ENCODE data around the gene PLD5.
A peak's percentile ranks its signal among the peaks of the same experiment; 100 is the strongest.
"Not testable (repeated sequence)": the region's sequence is repeated elsewhere in the genome, so short reads cannot be mapped to it uniquely, and the experiment has no call there.

The PLD5 gene

GRCh38 chr1:242416657-242417056, 107.8 kb downstream of the PLD5 start:
- DNase-seq, result no peak

GRCh38 chr1:242412921-242413320, 111.6 kb downstream of the PLD5 start:
- no peak for DNase-seq

DNA sequence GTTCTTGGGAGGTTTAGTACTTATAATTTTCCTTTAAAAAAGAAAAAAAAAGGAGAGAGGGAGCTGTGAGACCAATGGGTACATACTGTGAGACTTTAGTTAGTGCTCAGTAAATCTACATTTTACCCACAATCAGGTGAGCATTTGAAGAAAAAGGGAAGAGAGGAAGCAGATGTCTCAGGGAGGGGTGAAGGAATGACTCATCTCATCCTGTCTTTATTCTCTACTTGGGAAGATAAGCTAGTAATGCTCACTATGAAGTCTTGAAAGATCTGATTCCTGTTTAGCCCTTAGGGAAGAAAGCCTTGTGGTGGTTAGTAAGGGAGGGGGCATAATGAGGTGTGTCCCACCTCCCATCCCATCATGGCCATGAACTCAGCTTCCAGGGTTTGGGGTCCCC, 112.6 kb downstream of the PLD5 start:
- no peak for DNase-seq

DNA sequence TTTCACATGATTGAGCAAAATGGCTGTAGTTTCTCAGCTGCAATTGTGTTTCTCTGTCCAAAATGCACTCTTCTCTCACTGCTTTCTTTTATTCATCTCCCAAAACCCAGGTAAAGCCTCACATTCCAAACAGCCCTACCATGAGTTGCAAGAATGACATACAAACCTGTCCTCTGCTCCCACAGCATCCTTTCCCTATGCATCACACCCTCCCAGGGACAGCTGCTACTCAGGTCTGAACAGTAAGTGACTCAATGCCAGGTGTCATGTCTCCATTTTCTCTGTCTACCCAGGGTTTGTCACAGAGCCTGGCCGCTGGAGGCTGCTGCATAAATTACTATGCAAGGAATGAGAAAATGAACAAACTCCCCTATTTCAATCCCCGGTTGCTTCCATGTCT, 118.5 kb downstream of the PLD5 start:
- no peak for DNase-seq

GRCh38 chr1:242404296-242404695, 120.2 kb downstream of the PLD5 start:
- no peak for DNase-seq

DNA sequence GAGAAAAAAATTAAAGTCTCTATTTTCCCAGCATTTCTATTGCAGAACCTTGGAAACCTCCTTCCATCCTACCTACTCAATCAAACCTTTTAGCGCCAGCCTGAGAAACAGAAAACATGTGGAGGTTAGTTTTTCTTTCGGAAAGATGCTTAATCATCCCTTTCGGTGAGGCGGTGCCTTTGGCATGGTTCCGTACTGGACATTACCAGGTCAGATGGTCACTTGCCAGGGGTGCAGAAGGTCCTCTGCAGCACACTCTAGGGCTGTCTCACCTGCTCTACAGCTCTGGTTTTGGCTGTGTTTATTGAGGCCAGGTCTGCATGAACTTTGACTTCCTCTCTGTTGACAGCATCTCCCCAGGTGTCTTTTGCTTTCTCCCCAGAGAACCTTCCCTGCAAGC, 121.5 kb downstream of the PLD5 start:
- DNase-seq, result peak in 1 of 2 experiments; percentile 23

DNA sequence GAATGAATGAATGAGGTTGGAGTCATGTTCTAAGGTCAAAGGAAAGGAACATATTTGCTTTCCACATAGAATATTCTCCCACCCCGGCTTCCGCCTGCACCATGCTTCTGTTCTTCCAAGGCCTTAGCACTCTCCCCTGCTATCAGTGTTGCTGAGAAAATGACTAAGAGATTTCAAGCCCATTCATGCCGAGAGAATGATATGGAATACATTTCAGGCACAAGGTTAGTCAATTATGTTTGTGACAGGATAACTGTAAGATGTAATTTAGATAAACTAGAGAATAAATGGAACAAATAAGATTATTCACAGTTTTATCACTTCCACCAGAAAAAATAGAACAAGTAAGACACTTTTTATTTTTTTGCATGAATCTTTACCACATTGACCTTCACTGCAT, 122.6 kb downstream of the PLD5 start:
- no peak for DNase-seq

DNA sequence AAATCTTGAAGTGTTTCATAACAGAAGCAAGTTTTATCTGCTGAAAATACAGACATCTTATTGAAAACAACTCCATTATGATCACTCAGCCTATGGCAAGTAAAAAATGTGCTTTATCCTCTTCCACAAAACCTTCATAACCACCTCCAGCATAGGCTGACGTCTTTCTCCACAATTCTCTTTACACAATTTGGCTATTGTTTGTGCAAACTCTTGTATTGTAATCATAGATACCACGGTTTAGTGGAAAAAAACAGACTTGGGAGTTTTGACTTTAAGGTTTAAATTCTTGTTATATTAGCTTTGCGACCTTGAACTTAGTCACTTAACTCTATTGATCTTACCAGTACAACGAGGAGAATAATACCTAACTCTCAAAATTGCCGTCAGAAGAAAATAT, 126.1 kb downstream of the PLD5 start:
- DNase-seq, result no peak

DNA sequence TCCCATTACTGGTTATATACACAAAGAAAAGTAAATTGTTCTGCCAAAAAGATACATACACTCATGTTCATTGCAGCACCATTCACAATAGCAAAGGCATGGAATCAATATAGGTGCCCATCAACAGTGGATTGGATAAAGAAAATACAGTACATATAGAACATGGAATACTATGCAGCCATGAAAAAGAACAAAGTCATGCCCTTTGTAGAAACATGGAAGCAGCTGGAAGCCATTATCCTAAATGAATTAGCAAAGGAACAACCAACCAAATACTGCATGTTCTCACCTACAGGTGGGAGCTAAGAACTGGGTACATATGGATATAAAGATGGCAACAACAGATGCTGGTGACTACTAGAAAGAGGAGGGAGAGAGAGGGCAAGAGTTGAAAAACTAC, 132.6 kb downstream of the PLD5 start:
- DNase-seq, result no peak

- DNase-seq, result not testable (repeated sequence)
Observed at GRCh38 chr1:242376121-242376520, 148.4 kb downstream of the PLD5 start.

DNA sequence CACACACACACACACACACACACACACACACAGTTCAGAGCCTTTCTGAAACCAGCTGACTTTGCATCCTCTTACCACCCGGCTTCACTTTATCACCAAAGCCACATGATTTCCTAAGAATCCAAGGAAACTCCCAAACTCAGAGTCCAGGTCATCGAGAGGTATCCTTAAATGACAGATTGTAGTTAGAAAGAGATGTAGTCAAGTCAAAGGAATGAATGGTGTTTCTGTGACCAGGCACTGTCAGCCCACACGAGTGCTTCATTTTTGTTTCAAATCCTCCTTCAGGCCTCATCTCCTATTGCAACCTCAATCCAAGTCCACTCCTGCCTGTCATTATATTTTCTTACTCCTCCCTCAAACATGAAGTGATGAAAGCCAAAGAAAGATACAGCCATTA, 174.1 kb downstream of the PLD5 start:
- DNase-seq, result not testable (repeated sequence)

- no peak for DNase-seq
Observed at GRCh38 chr1:242349636-242350035, 174.9 kb downstream of the PLD5 start.

- not testable (repeated sequence) for DNase-seq
Observed at GRCh38 chr1:242330865-242331264, 193.6 kb downstream of the PLD5 start.

DNA sequence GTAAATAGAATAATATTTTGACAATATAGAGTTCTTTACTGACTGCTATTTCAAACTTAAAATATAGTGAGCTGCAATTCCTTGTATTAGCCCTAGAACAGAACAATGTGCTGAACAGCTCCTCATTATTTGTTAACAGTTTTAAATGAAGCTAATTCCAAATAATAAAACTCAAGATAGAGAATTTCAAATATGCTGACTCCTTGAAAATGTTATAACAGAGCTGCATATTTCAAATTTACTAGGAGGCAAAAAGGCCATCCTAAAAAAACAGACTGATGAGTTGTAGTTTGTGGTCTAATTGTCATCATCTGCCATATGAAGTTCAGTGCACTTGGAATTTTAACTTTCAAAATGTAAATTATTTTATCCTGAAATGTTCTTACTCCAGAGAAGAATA, 197.1 kb downstream of the PLD5 start:
- DNase-seq, result not testable (repeated sequence)

- not testable (repeated sequence) for DNase-seq
Observed at GRCh38 chr1:242321981-242322380, 202.5 kb downstream of the PLD5 start.

- DNase-seq, result no peak
Observed at GRCh38 chr1:242318140-242318539, 206.4 kb downstream of the PLD5 start.

GRCh38 chr1:242314865-242315264, 209.6 kb downstream of the PLD5 start:
- DNase-seq, result not testable (repeated sequence)

- not testable (repeated sequence) for DNase-seq
Observed at GRCh38 chr1:242314085-242314649, 210.3 kb downstream of the PLD5 start.

DNA sequence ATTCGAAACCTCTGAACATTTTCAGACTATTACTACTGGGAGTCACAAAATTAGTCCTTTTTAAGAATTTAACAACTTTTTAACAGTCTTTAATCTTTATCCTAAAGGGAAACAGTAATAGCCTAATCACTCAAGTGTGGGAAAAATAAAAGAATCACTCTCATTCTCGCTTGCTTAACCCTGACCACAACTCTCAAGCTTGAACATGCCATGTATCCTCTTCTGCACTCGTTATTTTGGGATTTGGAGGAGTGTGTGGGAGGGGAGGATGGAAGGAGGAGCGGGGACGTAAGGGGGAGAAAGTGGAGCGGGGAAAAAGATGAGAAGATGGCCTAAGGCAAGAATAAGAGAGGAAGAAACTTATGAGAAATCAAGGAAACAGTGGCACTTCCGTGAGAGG, 215.8 kb downstream of the PLD5 start:
- DNase-seq, result not testable (repeated sequence)

DNA sequence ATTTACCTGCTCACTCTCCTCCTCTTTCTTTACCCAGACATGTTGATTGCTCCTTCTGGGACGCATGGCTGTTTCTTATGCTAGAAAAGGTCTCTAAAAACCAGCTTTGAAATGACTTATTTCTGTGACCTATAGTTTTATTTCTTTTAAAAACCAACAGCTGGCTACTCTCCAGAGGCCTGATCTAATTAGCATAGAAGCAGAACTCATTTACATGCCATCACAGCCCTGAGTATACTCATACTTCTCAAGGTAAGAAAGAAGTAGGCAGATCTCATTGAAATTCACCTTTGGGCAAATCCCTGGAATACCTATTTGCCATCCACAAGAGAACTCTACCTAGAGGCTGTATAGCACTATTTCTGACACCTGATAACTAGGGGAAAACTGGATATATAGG, 230.7 kb downstream of the PLD5 start:
- DNase-seq, result not testable (repeated sequence)

- DNase-seq, result not testable (repeated sequence)
Observed at GRCh38 chr1:242288067-242288466, 236.4 kb downstream of the PLD5 start.

- not testable (repeated sequence) for DNase-seq
Observed at GRCh38 chr1:242282758-242283485, 241.6 kb downstream of the PLD5 start.

DNA sequence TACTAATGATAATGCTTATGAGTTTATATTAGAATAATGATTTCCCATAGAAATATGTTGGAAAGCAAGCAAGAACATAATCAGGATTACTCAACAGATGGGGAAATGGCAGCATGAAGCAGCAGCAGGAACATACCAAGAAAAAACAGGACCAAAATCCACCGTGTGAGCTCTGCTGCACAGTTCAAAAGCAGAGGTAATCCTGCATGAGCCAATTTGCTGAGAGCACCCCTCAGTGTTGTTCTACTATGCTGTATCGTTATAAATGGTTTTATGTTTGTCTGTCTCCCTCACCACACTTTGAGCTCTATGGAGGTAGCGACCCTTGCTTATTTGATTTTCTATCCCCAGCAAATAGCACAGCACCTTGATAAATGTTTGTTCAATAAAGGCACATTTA, 246.1 kb downstream of the PLD5 start:
- not testable (repeated sequence) for DNase-seq

DNA sequence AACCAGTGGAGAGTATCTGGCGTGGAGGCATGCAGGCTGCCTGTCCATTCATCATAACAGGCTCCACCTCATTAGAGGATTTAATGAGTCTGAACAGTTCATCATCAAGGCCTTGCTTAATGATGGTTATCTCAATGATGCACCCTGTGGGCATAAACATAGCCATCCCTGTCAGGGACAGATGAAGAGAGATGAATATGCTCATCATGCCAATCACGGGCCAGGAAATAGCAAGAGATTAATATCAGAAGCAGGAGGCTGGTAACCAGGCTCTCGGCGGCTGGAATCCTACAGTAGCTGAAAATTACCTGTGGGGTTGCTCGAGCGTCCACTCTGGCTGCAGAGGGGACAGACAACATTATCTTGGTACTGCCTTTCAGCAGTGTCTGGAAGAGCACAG, 247.7 kb downstream of the PLD5 start:
- not testable (repeated sequence) for DNase-seq

GRCh38 chr1:242267004-242267403, 257.5 kb downstream of the PLD5 start:
- not testable (repeated sequence) for DNase-seq
